NCI-H2107 treated with DMSO at 0.1 percent for 48 hours (cell line): Measurements from ENCODE around the gene MYO1B.

Source experiments
- DNase-seq: peaks from one replicate; lab custom pipeline; 2025; ENCODE audit not compliant: unreplicated experiment; lab: John Stamatoyannopoulos, UW

The MYO1B gene

DNA sequence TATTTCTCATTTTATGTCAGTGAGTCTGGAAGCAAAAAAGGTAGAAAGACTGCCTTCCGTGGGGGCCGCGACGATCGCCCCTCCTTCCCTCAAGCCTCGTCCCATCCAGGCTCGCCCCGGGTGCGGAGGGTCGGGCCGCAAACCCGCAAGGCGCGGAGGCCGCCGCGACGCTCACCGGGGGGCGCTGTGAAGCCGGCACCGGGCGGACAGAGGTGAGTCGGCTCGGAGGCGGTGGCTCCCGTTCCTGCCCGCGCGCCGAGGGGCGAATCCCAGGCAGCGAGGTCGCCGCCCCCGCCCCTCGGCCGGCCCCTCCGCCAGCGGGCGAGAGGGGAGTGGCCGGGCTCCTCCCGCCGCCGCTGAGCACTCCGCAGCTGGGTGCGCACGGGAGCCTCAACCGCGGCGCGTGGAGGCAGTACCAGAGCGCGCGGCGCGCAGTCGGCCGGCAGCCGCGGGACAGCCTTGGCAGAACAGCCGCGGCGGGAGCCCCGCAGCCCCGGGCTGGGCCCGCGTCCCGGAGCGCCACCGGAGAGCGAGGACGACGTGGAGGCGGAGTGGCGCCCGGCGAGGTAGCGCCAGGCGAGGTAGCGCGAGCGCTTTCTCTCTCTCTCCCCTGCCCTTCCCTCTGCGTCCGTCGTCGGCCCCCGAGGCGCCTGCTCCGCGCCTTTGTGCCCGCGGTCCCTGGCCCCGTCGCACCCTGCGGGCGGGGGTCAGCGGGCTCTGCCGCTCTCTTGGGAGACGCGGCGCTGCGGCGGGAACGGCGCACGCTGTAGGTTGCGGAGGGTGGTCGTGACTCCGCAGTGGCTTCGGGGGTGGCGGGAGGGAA, at the start of gene MYO1B:
MYO1B (plus strand) TSS at position 359 of the 823 bp plus-strand sequence. CDS start 31,492 bp downstream, outside the sequence.
- peak; percentile 6 for DNase-seq

DNA sequence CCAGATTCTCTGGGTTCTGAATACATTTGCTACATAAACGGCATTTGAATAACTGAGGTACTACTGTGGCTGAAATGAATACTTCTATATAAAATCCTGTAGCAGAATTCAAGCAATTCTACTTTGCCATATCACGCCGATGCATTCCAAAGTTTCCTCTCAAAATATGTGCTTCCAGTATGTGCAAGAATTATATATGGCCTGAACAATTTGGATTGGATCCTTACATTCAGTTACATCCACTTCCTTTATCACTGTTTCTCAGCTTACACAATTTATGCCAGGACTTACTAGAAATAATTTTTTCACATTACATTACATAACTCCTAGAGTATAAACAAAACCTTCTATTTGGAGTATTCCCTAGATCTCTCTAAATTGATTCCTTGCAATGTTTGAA, 48.1 kb upstream of the MYO1B start:
- no peak for DNase-seq

DNA sequence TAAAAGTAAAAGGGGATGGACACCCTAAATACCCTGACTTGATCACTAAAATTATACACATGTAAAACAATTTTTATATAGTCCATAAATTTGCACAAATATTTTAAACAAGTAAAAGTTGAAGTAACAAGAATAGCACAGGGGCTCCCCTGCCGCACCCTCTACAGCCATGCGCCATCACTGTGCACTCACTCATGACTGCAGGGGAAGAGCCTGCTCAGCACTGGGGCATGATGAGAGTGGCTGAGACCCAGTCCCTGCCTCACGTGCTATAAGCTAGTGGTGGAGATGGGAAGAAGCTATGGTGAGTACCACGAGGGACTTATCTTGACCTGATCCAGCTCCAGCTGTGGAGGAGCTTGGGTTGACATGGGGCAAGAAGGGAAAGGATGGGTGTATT, 46.9 kb upstream of the MYO1B start:
- DNase-seq, result no peak

DNA sequence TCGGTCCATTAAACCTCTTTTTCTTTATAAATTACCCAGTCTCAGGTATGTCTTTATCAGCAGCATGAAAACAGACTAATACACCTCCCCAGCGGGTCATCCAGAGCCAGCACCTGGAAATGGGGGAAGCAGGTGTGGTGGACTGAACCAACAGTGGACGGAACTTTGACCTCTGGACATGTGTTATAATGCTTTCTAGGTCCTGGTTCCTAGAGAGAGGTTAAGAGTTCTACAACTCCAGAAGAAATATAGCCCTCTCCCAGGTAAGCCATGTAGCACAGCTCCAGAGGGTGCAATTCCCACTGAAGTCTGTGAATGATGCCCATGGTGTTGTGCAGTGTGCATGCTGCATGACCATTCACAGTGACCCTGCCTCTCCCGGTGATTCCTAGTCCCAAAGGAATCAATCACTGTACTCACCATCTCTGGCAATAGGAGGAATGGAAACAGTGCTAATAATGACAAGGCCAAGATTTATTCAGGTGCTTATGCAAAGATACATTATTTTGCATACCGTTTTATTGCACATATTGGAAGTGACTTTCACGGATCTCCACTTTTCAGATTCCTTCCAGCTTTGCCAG, 45.2 kb upstream of the MYO1B start:
- no peak for DNase-seq

DNA sequence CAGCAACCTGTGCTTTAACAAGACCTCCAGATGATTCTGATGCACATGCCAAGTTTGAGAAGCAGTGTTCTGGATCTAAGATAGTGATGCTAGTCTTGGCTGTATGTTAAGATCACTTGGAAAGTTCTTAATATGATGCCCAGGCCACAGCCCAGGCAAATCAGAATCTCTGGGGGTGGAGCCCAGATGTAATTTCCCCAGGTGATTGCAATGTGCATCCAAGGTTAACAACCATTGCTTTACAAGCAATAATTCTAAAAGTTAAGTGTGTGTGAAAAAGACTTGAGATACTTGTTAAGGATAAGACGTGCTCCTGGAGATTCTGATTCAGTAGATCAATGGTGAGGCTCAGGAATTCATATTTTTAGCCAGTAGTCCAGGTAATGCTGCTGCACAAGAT, 44.3 kb upstream of the MYO1B start:
- no peak for DNase-seq

DNA sequence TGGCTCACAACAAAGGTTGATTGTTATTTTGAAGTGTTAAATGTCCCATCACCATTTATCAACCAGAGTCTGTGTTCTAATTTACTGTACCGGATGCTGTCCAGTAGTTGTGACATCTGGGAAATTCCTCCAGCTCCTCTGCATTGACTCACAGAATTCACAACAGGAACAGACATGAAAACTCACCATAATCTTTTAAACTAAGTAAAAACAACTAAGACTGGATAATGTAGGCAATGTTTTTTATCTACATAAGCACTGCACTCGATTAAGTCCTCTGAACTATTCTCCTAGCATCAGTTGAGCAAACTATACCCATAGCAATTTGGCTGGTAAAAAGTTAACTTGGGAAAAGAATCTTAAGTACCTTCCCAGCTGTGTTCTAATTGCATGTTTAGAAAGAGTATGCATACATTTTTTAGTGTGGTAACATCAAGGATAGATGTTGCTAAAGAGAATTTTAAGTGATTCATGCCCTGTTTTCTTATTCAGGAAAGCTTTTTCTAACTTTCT, 42.9 kb upstream of the MYO1B start:
- no peak for DNase-seq

DNA sequence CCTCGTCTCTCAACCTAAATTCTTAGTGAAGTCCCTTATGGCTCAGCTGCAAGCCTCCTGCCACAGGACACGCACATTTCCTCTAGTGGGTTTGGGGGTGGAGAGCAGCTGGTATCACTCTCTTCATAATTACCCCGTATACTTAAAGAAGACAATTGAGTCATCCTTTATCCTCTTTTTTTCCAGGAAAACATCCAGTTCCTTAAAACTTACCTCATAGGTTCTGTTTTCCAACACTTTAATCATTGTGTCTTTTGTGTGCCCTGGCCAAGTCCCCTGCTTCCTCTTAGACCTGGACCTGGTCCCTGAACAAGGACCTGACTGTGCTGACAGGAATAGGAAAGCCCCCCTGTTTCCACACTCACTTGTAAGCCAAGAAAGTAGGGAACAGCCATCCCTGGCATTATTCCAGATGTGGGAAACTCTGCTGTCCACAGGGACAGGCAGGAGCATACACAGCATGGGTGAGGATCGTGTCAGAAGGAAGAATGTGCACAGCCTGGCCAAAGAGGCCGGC, 42.3 kb upstream of the MYO1B start:
- no peak for DNase-seq

DNA sequence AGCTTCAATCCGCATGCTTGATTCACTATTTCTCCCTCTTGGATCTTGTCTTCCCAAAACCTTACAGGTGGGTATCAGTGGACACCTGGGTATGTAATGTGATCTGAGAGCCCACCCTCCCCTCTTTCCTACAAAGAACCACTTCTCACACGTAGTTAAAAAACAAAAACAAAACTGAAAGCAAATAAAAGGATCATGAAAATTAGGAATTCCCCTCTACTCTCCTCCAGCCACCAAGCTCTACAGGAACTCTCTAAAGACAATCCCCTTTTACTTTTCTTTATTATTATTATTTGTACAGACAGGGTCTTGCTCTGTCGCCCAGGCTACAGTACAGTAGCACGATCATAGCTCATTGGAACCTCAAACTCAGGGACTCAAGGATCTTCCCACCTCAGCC, 40.8 kb upstream of the MYO1B start:
- no peak for DNase-seq

DNA sequence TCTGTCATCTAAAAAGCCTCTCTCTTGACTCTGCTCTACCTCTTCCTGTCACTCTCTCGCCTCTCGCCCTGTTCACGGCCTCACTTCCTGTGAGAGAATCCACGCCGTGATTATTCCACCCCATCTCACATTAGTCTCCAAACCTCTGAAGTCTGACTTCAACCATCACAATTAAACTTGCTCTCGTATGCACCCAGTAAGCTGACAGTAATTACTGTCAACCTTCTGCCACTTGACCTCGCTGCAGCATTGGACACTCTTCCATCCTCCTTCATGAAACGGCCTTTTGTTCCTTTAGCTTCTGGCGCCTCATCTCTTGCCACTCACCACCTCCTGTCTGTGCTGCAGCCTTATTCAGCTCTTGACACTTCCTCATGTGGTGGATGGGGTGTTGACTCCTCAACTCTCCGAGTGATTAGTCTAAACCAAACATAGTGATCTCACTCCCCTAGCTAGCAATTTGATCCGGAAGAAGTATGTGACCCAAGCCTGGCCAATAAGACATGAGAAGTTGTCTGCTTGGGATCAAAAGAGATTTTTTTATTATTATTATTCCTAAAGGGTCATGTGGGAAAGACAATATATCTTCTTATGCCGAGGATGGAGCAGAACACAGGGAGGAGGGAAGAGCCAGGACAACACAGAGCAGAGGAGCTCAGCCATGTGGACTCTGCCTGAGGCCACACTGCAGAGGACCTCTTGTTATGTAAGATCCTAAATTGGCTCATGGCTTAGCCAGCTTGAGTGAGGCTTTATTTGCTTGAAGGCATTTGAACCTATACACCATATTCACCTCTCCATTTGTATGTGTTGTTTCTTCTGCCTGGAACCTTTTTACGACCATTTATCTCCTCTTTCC, 38.4 kb upstream of the MYO1B start:
- DNase-seq, result no peak

DNA sequence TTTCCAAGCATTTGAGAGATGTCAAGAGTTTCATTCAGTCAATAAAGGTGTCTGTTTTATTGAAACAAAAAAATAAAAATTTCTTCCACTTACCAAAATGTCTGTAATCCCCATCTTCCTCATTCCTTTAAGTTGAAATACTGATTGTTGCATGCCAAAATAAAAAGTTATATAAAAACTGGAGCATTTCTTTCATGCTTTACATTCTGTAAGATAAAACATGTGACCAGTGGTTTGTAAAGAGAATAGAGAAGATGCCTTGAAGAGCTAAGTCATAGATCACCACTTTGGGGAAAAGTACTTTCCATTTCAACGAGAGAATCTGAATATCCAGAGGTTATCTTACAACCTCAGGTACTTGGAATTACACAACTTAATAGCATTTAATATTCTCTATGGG, 35.9 kb upstream of the MYO1B start:
- DNase-seq, result no peak

DNA sequence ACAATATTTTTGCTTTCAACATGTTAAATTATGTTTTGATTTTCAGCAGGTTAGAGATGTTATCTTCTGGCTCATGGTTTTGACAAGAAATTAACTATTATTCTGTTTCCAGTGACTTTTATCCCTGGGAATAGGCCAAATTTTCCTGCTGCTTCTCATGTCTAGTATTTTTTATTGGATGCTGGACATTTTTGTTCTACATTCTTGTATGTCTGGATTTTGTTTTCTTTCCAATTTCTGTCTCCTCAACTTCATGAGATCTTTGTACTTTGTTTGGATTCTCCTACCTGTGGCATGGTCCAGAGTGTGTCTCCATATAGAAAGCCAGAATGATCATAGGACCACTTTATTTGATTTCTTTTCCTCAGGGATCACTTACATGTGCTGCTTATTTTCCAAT, 33.1 kb upstream of the MYO1B start:
- no peak for DNase-seq

DNA sequence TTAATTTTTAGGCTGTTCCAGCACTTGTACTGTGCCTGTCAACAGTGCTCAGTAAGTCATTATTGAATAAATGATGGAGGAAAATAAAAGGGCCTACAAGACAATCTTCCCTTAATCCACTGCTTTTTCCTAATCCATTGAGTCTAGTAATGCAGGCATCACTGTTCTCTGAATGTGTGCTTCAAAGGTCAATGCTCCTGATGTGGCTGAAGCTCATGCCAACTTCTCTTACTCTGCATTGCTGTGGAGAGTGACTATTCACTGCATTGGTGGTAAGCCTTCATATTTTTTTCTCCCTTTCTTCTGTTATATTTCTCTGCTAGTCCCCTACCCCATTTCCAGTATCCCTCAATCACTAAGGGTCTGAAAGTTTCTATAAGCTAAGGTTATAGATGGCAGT, 31.9 kb upstream of the MYO1B start:
- no peak for DNase-seq

DNA sequence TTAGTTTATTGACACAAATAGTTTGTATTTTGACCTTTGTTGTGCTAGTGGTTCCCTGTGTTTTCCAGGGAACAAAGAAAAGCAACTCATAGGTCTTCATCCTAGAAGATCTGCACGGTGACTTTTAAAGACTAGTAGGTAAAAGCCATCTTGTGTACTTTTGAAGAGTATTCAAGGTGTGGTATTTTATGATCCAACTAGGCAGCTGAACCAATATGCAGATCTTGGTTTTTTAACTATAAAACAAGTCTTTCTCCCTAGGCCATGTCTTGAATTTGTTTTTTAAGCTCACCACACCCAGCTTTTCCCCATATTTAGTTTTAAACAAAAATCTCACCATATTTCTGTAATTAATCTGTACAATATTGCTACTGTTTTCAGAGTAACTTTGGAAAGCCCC, 30.0 kb upstream of the MYO1B start:
- no peak for DNase-seq

DNA sequence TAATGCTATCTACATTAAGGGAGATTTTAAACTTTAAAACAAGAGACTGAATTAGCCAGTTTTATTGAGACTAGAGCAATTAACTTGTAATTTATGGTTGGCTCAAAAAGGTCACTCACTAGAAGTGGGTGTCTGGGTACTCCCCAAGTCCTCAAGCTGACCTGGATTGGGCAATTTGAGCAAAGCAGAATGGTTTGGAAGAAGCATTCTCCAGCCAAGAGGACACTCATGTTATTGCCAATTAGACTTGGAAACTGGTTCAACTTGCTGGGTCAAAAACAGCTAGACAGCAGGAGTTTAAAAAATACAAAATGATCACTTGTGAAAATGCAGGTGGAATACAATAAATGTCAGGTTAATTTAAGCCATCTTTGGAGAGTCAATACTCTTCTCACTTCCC, 29.5 kb upstream of the MYO1B start:
- DNase-seq, result no peak

DNA sequence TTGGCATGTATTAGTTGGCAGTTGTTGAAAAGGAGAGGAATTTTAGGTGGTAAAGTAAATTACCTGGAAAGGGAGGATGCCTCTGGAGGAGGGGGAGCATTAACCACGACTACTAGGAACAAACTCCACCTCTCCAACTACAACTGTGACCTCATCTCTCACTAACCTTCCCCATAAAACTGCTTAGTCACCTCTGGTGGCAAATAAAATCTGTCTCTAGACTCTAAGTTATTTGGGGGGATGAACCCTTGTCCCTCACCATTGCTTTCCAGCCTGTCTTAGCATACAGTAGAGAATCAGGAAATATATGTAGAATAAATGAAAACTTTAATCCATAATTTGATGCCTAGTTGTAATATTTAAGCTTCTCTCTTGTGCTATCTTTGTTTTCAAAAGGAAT, 27.6 kb upstream of the MYO1B start:
- DNase-seq, result peak; percentile 11

DNA sequence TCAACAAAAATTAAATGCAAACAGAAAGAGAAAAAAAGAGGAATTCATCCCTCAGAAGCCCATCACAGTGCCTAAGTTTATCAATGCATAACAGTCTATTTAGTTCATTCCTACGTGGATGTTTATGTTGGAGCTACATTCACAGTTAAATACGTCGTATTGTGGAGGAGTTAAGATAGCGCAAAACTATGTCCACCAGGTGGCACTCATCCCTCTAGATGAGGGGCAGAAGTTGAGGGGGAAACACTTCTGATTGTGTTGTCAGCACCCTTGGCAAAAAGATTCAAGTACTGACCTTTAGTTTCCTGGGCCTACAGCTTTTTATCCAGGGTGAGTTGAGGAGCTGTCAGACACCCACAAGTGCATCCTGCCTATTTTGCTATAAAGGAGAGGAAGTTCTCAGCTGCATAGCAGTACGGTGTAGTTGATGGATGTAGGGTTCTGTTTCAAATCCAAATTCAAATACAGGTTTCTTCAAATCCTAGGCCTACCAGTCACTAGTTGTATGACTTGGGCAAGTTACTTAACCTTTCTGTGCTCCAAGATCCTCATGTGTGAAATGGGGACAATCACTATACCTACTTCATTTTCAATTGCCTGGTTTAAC, 26.8 kb upstream of the MYO1B start:
- peak; percentile 9 for DNase-seq

DNA sequence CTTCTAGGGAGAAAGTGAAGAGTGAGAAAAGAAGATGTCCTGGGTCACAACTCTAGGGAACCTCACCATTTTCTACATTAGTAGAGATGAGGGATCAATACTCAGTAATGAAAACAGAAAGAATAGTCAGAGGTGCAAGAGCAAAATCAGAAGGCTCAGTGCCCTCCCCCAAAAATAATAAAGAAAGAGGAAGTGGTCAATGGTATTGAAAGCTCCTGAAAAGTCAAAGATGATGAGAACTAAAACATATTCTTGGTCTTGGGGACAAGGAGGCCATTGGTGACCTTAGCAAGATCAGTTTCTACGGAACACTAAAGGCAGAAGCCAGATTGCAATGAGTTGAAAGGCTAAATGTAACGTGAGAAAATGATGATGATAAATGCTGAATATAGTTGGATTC, 24.5 kb upstream of the MYO1B start:
- no peak for DNase-seq

DNA sequence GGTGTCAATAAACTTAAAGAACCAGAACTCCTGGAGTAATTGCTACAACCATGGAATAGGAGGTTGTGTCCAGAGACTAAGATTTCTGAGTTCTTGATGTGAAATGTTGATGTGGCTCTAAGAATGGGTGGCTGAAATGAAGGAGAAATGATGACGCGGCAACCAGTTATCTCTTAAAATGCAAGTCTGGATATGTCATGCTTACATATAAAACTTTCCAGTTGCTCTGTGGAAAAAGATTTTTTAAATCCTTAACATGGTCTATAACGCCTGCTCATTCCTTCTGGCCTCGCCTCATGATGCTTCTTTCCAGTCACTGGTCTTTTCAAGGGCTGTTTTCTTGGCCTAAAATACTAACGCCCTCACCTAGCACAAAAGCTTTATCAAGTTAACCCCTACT, 23.5 kb upstream of the MYO1B start:
- no peak for DNase-seq

DNA sequence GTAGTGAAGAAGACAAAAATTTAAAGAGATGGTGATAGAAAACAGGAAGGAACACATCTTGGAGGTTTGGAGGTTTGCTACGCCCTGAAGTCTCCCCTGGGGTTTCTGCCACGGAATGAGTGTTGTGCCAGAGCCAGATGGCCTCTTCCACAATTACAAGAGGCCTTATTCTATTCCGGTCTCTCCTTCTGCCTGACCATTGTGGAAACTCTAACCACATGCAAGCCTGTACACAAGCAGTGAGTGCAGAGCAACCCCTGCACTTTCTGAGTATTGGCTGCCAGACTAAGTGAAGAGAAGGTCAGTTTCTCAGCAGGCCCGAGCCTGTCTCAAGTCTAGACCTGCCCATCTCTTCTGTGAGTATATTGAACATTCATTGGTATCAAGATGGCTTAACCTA, 22.7 kb upstream of the MYO1B start:
- DNase-seq, result peak; percentile 6

DNA sequence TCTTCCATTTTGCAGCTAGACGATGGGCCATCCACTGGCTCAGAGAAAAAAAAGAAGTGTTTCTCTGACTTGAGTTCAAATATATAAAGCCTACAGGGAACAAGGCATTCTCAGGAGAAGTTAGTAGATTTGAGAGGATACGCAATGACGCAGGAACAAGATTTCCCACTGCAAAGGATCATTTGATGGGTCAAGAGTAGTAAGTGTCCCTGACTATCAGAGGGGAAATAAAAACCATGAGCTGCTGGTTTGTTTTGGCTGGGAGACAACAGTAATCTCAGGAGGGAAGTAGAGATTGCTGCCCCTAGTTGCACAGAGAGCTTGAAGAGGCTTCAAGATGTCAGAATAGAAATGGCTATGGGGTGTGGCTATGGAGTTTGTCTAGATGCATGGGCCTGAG, 22.3 kb upstream of the MYO1B start:
- no peak for DNase-seq

DNA sequence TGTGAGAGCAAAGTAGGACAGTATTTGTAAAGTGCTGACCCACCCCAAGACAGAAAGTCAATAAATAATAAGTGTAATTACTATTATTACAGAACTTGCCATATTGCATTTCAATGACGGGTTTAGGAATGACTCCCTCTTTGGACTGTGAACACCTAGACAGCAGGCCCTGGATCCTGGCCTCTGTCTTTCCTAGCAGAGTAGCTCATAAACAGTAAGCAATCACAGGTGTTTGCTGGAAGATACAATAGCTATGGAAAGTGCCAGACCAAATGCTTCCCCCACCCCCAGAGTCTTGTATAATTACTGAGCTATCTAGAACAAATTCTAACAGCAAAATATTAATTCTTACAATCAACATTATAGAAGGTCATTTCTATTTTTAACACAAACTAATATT, 20.1 kb upstream of the MYO1B start:
- DNase-seq, result no peak
